GM12801 (cell line): ENCODE measurements around the gene PATL2.

Source experiments
- CTCF ChIP-seq: IDR thresholded peaks from one replicate; pipeline ENCODE4 v1.5.1; 2011; ENCODE audit warnings: control low read depth; ENCODE audit not compliant: insufficient read length; ENCODE audit errors: extremely low read depth

PATL2 gene

GRCh38 chr15:44720460-44721176 lies 9.5 kb upstream of the PATL2 start:
- no peak for TF ChIP-seq CTCF

GRCh38 chr15:44719293-44719999 lies 8.3 kb upstream of the PATL2 start:
- TF ChIP-seq CTCF: no peak

- TF ChIP-seq CTCF: no peak
These were observed 7.8 kb upstream of the PATL2 start for GRCh38 chr15:44718927-44719292.

GRCh38 chr15:44718180-44718926 lies 7.2 kb upstream of the PATL2 start:
- TF ChIP-seq CTCF: no peak

GRCh38 chr15:44716983-44717602 lies 6.0 kb upstream of the PATL2 start:
- TF ChIP-seq CTCF: no peak

- TF ChIP-seq CTCF: no peak
These were observed 4.7 kb upstream of the PATL2 start for GRCh38 chr15:44715797-44716334.

GRCh38 chr15:44715142-44715796 lies 4.1 kb upstream of the PATL2 start:
- TF ChIP-seq CTCF: no peak
